MCF 10A (cell line): Measurements from ENCODE around the gene CALB2. TPM values are rescaled to one million over a fixed set of nuclear protein-coding genes. Genes with fewer than 3 reads are reported as not detected.
A peak's percentile ranks its signal among the peaks of the same experiment; 100 is the strongest.
"Not testable (repeated sequence)": the region's sequence is repeated elsewhere in the genome, so short reads cannot be mapped to it uniquely, and the experiment has no call there.

Source experiments
- Bru-seq: library from RNA; stranded (reverse); fragments of 400-500 nt; gene quantifications from one replicate; lab custom pipeline; 2021; lab: Mats Ljungman, UMichigan
- BruChase-seq, 2 experiments: library from RNA; stranded (reverse); fragments of 400-500 nt; gene quantifications; one replicate each; lab custom pipeline; 2021; lab: Mats Ljungman, UMichigan
- BruUV-seq: library from RNA; stranded (reverse); fragments of 400-500 nt; replicated peaks from 2 replicates; lab custom pipeline; 2021; lab: Mats Ljungman, UMichigan
- CTCF ChIA-PET: fragments of 300-600 bp; sonication (Branson Sonifier 250); formaldehyde crosslinking; extraction: SDS; loops from one replicate; lab custom pipeline; 2021; ENCODE audit warnings: antibody characterized with exemption, inconsistent platforms; lab: Yijun Ruan, JAX
- POLR2A ChIA-PET: fragments of 300-600, 350-650 bp; sonication (Branson Sonifier 250); formaldehyde crosslinking; extraction: SDS; loops from one replicate; lab custom pipeline; 2020; ENCODE audit warnings: antibody characterized with exemption, inconsistent platforms; lab: Yijun Ruan, JAX
- DNase-seq: peaks from one replicate; pipeline ENCODE4 v3.0.0-alpha.2; 2018; ENCODE audit not compliant: unreplicated experiment
- H3K27ac Mint-ChIP-seq: one replicate; pipeline ENCODE4 v1.8.0; 2022; ENCODE audit warnings: mild to moderate bottlenecking, low read depth, mixed read lengths; ENCODE audit not compliant: unreplicated experiment
- H3K27me3 Mint-ChIP-seq: one replicate; pipeline ENCODE4 v1.8.0; 2022; ENCODE audit warnings: mixed read lengths; ENCODE audit not compliant: insufficient read depth, unreplicated experiment
- H3K36me3 Mint-ChIP-seq: one replicate; pipeline ENCODE4 v1.8.0; 2022; ENCODE audit warnings: mild to moderate bottlenecking, moderate library complexity, mixed read lengths; ENCODE audit not compliant: insufficient read depth, unreplicated experiment
- H3K4me1 Mint-ChIP-seq: one replicate; pipeline ENCODE4 v1.8.0; 2022; ENCODE audit warnings: mixed read lengths; ENCODE audit not compliant: insufficient read depth, unreplicated experiment
- H3K4me3 Mint-ChIP-seq: one replicate; pipeline ENCODE4 v1.8.0; 2022; ENCODE audit warnings: mild to moderate bottlenecking, moderate library complexity, mixed read lengths; ENCODE audit not compliant: unreplicated experiment
- H3K9me3 Mint-ChIP-seq: one replicate; pipeline ENCODE4 v1.8.0; 2022; ENCODE audit warnings: mixed read lengths; ENCODE audit not compliant: unreplicated experiment
- intact Hi-C: fragments of 100-400 bp; cut with micrococcal nuclease; formaldehyde crosslinking; loops from 2 replicates; pipeline ENCODE4 v1.14.1; 2022
- long read RNA-seq: library from polyadenylated mRNA; stranded (forward); transcript quantifications from one replicate; pipeline ENCODE4 v2.0.0, GENCODE V29; 2022
- total RNA-seq: library from RNA; stranded (reverse); gene quantifications from 2 replicates; pipeline ENCODE4 v1.2.3, GENCODE V29; 2022
- TF ChIP-seq, protein P1 (sequence below): fragments of 200-600 bp; IDR thresholded peaks from one replicate; pipeline ENCODE4 v1.8.0; 2022; ENCODE audit warnings: antibody characterized with exemption, mild to moderate bottlenecking; ENCODE audit not compliant: unreplicated experiment

The CALB2 gene, protein sequence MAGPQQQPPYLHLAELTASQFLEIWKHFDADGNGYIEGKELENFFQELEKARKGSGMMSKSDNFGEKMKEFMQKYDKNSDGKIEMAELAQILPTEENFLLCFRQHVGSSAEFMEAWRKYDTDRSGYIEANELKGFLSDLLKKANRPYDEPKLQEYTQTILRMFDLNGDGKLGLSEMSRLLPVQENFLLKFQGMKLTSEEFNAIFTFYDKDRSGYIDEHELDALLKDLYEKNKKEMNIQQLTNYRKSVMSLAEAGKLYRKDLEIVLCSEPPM
- total RNA-seq, result 0.23 TPM in 1 of 2 replicates, not detected in the other
- percentile 13 among the genes with signal in this experiment for Bru-seq, nascent RNA
- percentile 3 among the genes with signal in this experiment for BruChase-seq, experiment 1, labeled RNA remaining after a 6-hour chase
- percentile 3 among the genes with signal in this experiment for BruChase-seq, experiment 2, labeled RNA remaining after a 2-hour chase
- long read RNA-seq, result 0 reads

DNA sequence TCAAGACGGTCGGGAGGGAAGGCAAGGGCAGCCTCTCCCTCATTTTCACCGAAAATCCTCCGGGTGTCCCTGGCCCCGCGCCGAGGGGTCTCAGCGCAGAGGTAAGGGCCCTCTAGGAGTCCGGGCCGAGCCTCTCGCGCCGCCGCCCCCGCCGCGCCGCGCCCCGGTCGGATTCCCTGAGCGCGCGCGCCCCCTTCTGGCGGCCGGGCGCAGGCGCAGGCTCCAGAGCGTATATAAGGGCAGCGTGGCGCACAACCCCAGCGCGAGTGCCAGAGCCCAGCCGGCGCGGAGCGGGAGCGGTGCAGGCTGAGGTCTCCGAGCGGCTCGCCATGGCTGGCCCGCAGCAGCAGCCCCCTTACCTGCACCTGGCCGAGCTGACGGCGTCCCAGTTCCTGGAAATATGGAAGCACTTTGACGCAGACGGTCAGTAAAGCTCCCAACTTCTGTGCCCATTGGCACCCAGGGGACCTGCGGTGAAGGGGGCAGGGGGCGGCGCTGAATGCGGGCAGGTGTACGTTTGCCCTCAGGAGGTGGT, at the start of gene CALB2:
Gene CALB2 (plus strand): TSS at position 260 of the 535 bp plus-strand sequence. CDS start 70 bp downstream, at position 330.
- TF ChIP-seq, protein P1, sequence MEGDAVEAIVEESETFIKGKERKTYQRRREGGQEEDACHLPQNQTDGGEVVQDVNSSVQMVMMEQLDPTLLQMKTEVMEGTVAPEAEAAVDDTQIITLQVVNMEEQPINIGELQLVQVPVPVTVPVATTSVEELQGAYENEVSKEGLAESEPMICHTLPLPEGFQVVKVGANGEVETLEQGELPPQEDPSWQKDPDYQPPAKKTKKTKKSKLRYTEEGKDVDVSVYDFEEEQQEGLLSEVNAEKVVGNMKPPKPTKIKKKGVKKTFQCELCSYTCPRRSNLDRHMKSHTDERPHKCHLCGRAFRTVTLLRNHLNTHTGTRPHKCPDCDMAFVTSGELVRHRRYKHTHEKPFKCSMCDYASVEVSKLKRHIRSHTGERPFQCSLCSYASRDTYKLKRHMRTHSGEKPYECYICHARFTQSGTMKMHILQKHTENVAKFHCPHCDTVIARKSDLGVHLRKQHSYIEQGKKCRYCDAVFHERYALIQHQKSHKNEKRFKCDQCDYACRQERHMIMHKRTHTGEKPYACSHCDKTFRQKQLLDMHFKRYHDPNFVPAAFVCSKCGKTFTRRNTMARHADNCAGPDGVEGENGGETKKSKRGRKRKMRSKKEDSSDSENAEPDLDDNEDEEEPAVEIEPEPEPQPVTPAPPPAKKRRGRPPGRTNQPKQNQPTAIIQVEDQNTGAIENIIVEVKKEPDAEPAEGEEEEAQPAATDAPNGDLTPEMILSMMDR, result peak; percentile 90
- Mint-ChIP-seq H3K9me3 (no peaks in the 10 kb centered on the region), H3K27ac (no peak within 1 kb of the TSS), H3K36me3 (no peaks in the 10 kb centered on the region), H3K27me3 (peaks cover 12% of the 10 kb centered on the region), H3K4me1 (peaks cover 12% of the 10 kb centered on the region), H3K4me3 (peak within 1 kb of the TSS; percentile 25)
- ChIA-PET CTCF (interaction anchor here (0.6 to 3.8 kb wide), 26 partner anchors 9 to 593 kb away, joined by 3 to 36 read pairs (median 3); no protein-coding TSS in a partner anchor), POLR2A (no interaction called here)
- intact Hi-C loops, result loop anchor here (1.0 kb wide), 1 partner anchor 143 kb away; no protein-coding TSS in a partner anchor
- DNase-seq, result peak; percentile 63
- BruUV-seq, result no TSS peak

DNA sequence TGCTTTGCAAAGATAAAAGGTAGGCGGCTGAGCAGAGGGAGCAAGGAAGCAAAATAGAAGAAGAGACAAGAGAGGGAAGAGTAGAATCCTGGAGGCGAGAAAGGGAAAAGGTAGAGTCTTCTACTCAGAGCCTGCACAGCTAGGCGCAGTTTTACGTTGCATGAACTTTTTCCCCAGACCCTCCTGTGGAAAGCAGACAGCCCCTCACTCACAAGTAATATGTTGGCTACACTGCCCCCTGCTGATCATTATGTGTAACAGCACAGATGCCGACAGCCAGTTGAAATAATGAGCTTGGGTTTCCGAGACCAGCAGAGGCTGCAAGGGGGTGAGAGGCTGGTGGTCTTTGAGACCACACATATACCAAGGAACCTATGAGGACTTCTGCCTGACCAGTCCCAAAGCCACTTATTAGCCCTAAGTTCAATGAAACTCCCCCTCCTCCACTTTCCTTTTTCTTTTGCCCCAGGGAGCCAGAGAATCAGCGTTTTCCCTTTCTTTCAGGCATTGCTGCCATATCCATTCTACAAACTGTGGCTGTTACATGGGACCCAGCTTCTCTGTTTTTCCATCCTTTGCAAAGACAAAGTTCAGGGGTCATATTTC, 46.9 kb upstream of the CALB2 start:
- BruUV-seq, result no TSS peak
- peak; percentile 49 for DNase-seq
- CTCF ChIA-PET, result interaction anchor here (0.6 to 4.7 kb wide), 27 partner anchors 8 to 1618 kb away, joined by 3 to 43 read pairs (median 3); partner anchors contain the start of genes CALB2, CMTR2 and ZNF23
- no peaks in the 10 kb centered on the region for H3K4me1 Mint-ChIP-seq
- POLR2A ChIA-PET, result no interaction called here
- H3K27ac Mint-ChIP-seq, result no peak overlapping the region
- intact Hi-C loops, result loop anchor here (1.0 kb wide), 1 partner anchor 96 kb away; no protein-coding TSS in a partner anchor
- no peaks in the 10 kb centered on the region for H3K36me3 Mint-ChIP-seq
- H3K27me3 Mint-ChIP-seq, result peaks cover 40% of the 10 kb centered on the region
- TF ChIP-seq, protein P1, result peak; percentile 81
- no peaks in the 10 kb centered on the region for H3K9me3 Mint-ChIP-seq
- no peak overlapping the region for H3K4me3 Mint-ChIP-seq

DNA sequence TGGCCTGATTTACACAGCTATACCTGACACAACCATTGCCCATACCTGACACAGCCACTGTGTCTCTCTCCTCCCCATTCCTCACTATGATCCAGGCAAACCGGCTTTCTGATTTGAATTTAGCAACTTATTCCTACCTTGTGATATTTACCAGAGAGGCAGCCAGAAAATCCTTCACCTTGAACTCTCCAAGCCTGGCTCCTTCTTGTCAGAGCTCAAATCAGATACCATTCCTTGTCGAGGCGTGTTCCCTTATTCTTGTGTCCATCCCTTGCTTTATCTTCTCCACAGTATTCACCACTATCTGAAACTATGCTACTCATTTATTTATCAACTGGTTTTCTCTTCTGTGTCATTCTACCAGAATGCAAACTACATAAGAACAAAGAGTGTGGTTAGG, 44.9 kb upstream of the CALB2 start:
- H3K27me3 Mint-ChIP-seq, result peaks cover 40% of the 10 kb centered on the region
- H3K9me3 Mint-ChIP-seq, H3K4me3 Mint-ChIP-seq, DNase-seq, intact Hi-C loops, POLR2A ChIA-PET, H3K4me1 Mint-ChIP-seq, BruUV-seq, H3K27ac Mint-ChIP-seq, H3K36me3 Mint-ChIP-seq: not testable (repeated sequence)
- CTCF ChIA-PET, result interaction anchor here (1.1 to 3.5 kb wide), 3 partner anchors 13 to 20 kb away, joined by 3 to 43 read pairs (median 8); no protein-coding TSS in a partner anchor

DNA sequence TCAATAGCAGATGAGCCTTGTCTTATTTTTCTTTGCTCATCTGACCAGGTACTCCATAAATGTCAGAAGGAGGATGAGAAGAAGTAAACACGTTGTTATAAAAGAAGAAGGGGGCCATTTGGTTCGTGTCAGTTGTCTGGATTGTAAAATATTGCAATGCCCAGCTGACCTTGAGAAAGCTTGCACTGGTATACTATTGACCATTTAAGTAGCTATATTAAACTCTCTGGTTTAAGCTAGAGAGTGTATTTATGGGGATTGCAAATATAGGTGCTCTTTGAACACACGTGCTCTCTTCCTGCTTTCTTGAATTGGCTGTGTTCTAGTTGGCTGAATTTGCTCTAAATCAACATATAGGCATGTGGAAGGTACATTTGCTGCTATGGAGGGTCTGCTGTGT, 43.3 kb upstream of the CALB2 start:
- Mint-ChIP-seq H3K4me1 (no peaks in the 10 kb centered on the region), H3K27ac (no peak overlapping the region), H3K36me3 (no peaks in the 10 kb centered on the region), H3K4me3 (no peak overlapping the region), H3K9me3 (no peaks in the 10 kb centered on the region), H3K27me3 (peaks cover 28% of the 10 kb centered on the region)
- no peak for DNase-seq
- TF ChIP-seq, protein P1, result no peak
- ChIA-PET POLR2A (no interaction called here), CTCF (interaction anchor here (0.7 to 2.5 kb wide), 3 partner anchors 13 to 97 kb away, joined by 3 to 8 read pairs (median 4); no protein-coding TSS in a partner anchor)
- intact Hi-C loops, result no loop called here
- BruUV-seq, result no TSS peak
